Middle frontal gyrus (tissue), 1 donor: ENCODE results near the gene CTXND1.
"Not testable (repeated sequence)": the region's sequence is repeated elsewhere in the genome, so short reads cannot be mapped to it uniquely, and the experiment has no call there.

ENCODE experiments used
- DNase-seq: peaks from one replicate; pipeline ENCODE4 v3.0.0-alpha.2; 2015; ENCODE audit warnings: low spot score; ENCODE audit errors: extremely low spot score

The CTXND1 gene

DNA sequence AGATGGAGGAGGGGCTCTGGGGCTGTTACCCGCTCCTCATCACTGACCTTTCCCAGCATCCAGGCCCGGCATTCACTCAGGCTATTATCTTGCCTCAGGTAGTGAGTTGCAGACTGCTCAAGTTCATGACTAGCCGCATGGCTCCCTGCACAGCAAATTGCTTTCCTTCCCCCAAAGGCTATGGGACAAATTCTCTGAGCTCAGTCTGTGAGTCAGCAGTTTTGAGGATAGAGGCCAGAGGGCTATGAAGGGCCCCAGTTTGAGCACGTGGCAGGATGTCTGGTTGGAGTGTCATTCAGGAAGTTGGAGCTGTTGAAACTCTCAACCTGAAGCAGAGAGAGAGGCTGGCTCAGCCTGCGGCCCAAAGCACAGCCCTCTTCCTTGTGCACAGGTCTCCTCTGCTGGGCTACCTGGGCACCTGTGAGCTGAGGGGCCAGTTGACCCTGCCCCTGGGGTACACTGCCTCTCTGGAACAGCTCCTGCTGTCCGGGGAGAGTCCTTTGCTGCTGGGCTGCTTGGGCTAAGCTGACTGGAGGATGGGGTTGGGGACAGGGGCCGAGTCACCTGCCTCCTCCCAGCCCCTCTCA, 91.3 kb downstream of the CTXND1 start:
- DNase-seq = no peak

DNA sequence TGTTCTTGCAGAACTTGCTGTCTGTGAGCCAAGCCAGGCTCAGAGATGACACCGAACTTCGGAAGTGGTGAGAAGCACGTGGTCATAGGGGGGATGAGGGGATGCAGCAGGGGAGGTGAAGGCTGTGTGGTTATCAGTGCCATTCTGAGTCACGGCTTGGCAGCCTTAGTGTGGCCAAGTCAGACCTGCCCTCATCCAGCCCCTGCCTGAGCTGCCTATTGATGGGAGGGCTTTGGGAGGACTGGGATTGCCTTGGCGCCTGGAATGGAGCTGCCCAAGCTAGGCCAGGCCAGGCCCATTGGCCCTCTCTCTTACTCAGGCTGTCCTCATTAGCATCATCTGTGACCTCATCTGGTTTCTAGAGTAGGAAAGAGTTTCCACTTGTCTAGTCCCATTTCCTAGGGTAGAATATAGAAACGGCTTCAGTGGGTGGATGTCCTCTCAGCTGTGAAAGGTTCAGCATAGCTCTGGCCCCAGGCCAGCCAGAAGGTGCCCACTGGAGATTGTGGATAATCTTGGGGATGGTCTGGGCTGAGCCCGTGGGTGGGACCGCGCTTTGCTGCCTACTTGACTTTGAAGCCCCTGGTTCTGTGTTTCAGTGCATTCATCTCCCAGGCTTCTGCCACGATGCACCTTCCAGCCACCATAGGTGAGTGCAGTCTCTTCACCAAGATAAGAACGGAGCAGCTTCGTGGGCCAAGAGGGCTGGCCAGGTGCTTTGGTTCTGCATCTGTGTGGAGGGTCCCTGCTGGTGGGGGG, 92.0 kb downstream of the CTXND1 start:
- DNase-seq = no peak

DNA sequence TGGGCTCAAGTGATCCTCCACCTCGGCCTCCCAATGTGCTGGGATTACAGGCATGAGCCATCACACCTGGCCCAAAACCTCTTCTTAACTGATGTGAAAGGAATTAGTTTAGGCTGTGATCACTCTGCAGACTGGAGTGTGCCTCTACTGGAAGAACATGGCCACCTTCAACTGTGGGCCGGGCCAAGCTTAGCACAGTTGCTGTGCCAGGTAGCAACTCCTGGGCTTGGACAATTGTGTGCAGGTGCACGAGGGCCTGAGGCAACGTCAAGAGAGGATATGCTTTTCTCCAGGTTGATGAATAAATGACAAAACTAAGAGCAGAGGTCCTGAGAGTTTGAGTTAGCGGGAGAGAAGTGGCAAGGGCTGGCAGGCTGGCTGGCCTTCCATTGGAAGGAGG, 92.7 kb downstream of the CTXND1 start:
- no peak for DNase-seq

DNA sequence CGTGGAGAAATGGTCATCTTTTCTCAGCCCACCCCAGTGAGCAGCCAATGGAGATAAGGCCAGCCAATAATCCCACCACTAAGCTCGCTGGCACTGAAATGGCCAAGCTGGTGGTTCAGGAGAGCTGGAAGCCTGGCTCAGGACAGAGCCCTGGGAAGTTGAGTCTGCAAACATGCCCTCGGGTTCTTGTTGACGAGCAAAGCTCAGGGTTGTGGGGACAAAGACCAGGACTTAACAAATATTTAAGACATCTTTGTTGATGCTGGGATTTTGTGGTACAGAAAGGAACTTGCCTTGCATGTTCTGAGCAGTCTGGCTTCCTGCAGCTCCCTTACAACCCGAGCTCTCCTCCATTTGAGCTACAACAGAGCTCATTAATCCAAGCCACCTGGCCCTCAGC, 94.8 kb downstream of the CTXND1 start:
- DNase-seq = no peak

DNA sequence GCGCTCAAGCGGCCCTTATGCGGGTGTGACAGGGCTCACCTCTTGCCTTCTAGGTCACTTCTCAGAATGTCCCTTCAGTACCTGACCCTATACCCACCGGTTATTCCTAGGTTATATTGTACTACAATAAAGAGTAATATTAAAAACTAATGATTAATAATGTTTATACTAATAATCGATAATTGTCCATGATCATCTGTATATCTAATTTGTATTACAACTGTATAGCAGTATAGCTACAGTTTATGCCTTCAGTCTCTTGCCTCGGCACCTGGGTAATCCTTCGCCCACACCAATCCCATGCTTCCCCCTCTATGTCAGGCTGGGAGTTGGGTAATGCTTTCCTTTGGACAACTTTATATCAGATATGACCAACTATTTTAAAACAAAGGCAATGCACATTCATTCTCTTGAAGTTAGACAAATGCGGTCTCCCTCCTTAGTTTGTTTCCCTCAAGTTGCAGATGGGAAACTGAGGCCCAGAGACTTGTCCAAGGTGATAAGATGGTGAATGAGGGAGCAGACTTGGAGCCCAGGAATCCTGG, 95.8 kb downstream of the CTXND1 start:
- DNase-seq = no peak

DNA sequence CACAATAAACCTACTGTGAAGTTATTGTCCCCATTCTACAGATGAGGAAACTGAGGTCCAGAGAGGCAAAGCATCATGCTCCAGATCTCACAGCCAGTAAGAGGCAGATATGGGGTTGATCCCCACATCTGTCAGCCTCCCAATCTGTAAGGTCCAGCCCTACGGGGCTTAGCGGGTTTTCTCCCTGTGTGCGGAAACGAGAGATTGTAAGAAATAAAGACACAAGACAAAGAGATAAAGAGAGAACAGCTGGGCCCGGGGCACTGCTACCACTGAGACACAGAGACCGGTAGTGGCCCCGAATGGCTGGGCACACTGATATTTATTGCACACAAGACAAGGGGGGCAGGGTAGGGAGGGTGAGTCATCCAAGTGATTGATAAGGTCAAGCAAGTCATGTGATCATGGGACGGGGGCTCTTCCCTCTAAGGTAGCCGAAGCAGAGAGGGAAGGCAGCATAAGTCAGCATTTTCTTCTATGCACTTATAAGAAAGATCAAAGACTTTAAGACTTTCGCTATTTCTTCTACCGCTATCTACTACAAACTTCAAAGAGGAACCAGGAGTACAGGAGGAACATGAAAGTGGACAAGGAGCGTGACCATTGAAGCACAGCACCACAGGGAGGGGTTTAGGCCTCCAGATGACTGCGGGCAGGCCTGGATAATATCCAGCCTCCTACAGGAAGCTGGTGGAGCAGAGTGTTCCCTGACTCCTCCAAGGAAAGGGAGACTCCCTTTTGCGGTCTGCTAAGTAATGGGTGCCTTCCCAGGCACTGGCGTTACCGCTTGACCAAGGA, 96.4 kb downstream of the CTXND1 start:
- DNase-seq = not testable (repeated sequence)

DNA sequence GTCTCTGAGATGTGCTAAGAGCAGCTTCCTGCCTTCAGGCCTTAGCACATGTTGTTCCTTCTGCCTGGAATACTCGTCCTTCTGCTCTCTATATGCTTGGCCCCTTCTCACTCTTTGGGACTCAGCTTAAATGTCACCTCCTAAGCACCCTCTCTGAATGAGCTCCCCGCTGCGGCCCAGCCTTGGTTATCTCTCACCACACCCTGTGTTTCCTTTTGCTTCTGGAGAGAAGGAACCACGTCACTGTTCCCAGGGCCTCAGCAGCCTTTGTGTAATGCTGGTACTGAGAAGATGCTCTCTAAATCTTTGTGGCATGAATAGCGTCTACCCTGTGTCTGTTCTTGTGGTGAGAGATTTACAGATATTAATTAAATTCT, 97.0 kb downstream of the CTXND1 start:
- no peak for DNase-seq

DNA sequence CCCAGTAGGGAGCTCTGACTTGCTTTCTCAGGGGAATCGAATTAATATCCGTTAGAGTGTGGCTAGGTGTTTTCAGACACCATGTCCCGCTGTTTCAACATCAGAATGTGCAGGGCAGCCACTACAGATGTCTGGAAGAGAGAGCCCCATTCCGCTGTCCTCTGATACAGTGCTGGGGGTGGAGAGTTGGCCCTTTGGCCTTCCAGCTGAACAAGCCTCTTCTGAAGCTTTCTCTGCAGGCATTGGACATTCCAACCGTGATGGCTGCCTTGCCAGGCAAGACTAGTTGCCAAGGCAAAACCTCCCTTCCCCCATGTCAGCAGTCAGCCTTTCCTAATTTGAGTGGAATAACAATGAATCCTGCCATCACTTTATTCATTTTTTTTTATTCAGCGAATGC, 97.7 kb downstream of the CTXND1 start:
- no peak for DNase-seq

DNA sequence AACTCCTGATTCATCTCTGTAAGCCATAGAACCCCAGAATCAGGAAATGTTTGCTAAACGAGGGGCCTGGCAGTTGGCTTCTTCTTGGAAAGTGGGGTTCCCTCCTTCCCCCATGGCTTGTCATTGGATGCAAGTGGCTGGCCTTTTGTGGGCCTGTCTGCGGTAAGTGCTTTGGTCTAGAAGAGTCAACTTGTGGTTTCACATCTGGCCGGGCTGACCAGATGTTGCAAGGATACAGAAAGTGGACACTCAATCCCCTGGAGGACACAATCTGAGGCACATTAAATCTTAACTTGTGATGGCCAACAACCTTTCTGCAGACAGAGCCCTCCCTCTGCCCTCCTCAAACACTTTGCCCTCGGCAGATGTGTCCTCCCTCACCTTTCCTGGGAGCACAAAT, 98.1 kb downstream of the CTXND1 start:
- DNase-seq = no peak

DNA sequence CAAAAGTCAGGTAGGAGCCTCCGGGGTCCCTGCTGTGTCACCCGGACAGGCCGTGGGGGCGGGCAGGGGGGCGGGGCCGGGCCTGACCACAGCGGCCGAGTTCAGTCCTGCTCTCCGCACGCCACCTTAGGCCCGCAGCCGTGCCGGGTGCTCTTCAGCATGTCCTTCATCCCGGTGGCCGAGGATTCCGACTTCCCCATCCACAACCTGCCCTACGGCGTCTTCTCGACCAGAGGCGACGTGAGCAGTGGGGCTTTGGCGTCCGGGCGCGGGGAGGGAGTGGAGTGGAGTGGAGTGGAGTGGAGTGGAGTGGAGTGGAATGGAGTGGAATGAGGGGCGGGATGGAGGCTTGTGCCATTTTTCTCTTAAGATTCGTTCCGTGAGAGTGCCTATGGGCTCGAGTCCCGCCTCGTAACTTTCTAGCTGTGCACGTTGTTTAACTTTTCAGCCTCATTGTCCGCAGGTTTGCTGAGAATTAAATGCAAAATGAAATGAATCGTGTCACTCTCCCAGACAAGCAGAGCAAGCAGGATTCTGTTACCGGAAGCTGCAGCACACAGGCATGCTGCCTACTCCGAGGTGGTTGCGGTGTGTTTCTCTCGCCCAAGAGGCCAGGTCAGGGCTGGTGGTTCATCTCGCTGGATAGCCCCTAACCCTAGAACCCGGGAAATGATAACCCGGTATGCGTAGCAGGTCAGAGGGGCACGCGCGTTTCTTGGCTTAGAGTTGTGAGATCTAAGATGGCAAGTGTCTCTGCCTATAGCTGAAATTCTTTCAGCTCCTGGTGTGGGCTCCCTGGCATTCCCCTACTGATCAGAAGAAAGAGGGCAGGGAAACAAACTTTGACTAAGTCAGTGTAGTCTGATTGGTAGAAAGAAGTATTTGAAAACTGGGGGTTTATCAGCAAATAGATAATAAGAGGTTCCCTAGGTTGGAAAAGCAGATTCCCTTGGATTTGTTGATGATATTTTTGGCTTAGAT, 98.8 kb downstream of the CTXND1 start, which contains the start of gene FAH:
Gene FAH (plus strand): TSS at position 104 of the 981 bp plus-strand sequence. CDS start 56 bp downstream, at position 160.
- no peak for DNase-seq

DNA sequence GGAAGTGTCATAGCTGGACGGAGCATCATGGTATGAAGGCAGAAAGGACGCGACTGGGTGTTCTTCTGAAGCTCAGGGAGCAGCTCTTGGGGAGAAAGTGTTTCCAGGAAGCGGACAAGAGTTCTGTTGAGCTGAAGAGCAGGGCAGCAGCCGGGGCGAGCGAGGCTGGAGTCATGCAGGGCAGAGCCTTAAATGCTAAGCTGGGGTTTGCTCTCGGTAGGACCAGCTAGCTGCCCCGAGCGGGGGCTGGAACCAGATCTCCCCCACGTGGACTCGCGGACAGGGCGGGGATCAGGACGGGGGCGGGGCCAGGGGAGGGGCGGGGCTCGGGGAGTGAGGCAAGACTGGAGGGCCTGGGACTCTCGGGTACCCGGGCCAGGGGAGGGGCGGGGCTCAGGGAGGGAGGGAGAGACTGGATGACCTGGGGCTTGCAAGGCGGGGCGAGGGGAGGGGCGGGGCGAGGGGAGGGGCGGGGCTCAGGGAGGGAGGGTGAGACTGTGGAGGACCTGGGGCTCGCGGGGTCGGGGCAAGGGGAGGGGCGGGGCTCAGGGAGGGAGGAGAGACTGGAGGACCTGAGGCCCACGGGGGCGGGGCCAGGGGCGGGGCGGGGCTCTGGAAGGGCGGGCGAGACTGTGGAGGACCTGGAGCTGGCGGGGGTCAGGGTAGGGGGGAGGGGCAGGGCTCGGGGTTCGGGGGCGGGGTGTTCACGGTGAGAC, 99.7 kb downstream of the CTXND1 start:
- DNase-seq = no peak

DNA sequence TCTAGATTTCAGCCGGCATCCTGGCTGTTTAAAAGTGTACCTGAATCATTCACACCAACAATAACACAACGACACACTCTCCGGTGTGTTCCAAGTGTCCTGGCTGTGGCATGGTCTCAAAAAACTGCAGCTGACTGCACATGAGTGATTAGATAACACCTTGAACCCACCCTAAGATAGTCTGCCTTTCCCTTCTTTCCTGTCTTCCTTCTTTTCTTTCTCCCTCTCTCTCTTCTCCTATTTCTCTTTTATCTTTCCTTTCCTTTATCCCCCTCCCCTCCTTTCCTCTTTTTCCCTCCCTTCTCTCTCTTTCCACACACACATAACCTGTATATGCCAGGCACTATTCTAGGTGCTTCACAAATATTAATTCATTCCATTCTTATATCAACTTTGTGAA, 100.4 kb downstream of the CTXND1 start:
- no peak for DNase-seq

DNA sequence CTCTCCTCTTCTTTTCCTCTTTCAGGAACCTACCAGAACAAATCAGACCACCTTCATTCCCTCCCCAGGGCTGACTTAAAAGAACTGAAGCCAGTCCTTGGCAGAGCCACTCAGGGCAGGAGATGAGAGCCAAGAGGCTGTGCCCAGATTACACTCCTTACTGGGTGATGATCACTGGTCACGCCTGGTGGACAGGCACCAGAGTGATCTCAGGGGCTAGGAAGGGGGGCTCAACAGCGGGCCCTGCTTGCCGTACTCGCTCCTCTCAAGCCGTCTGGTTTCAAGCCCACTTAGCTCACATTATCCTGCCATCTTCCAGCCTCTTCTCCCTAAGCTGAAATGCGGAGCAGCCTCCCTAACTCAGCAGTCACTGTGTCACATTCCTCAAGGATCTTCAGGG, 100.9 kb downstream of the CTXND1 start:
- no peak for DNase-seq
